ENCODE data around the gene RPSA. TPM values are rescaled to one million over a fixed set of nuclear protein-coding genes. Genes with fewer than 3 reads are reported as not detected.

RPSA gene
- total and polyA plus RNA-seq, 2 donors from 2014 or later, result 806 to 1,249 TPM

DNA sequence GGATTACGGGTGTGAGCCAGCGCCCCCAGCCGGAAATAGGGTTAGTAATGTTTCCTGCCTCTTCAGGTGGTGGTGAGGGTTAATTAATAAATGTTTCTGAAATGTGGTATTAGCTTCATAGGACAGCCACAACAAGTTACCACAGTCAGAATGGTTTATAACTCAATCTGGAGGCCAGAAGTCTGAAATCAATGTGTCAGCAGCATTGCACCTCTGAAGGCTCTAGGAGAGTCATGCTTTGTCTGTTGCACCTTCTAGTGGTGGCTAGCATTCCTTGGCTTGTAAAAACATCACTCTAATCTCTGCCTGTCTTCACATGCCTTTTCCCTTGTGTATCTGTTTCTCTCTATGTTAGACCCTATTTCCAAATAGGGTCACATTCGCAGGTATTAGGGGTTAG lies 7.8 kb upstream of the RPSA start:
- DNase-seq (no peak), FAIRE-seq (no peak)
- no peak for TF ChIP-seq CTCF (IDR thresholded peaks at IDR 0.05; ENCODE audit: borderline replicate concordance, extremely low read depth, insufficient read depth)
- intact Hi-C loops (cut with DNase I), result no loop called here
- Histone ChIP-seq H3K9me3 (ENCODE audit: control insufficient read depth in 2 of 3, insufficient read depth in 1 of 3, low read length in 3 of 3) (no peaks in the 10 kb centered on the region), H3K4me3 (ENCODE audit: low read length in 3 of 3) (no peak overlapping the region), H3K4me1 (ENCODE audit: control insufficient read depth in 2 of 3, insufficient read depth in 2 of 3, low read depth in 1 of 3, low read length in 3 of 3) (no peaks in the 10 kb centered on the region), H3K36me3 (ENCODE audit: control insufficient read depth in 2 of 3, insufficient read depth in 3 of 3, low read length in 3 of 3) (peaks cover 3 to 29% (median 18%) of the 10 kb centered on the region in 3 donors), H3K9ac (ENCODE audit: low read length in 3 of 3) (no peak overlapping the region), H3K27me3 (ENCODE audit: control insufficient read depth, insufficient read depth, low read length) (no peaks in the 10 kb centered on the region), H3K27ac (ENCODE audit: low read depth in 2 of 2, low read length in 2 of 2) (no peak overlapping the region)

DNA sequence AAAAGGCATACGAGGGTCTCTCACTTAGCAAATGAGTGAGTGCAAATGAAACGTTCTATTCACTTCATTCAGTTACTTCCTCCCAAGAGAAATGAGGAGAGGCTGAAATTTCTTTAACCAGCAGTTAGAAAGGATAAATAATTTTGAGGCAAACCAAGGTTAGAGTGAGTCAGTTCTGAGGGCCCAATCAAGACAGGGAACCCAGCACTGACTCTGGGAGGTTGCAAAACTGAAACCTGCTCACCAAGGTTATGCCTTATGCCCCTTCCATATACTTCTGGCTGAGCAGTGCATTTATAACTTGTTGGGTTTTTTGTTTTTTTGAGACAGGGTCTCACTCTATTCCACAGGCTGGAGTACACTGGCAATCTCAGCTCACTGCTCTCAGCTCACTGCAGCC lies 4.5 kb upstream of the RPSA start:
- H3K27ac ChIP-seq (ENCODE audit: low read depth in 2 of 2, low read length in 2 of 2), result no peak overlapping the region
- H3K4me1 ChIP-seq (ENCODE audit: control insufficient read depth in 2 of 3, insufficient read depth in 2 of 3, low read depth in 1 of 3, low read length in 3 of 3), result no peaks in the 10 kb centered on the region
- no peak overlapping the region for H3K4me3 ChIP-seq (ENCODE audit: low read length in 3 of 3)
- no peaks in the 10 kb centered on the region for H3K27me3 ChIP-seq (ENCODE audit: control insufficient read depth, insufficient read depth, low read length)
- no peaks in the 10 kb centered on the region for H3K9me3 ChIP-seq (ENCODE audit: control insufficient read depth in 2 of 3, insufficient read depth in 1 of 3, low read length in 3 of 3)
- intact Hi-C loops (cut with DNase I), result no loop called here
- H3K36me3 ChIP-seq (ENCODE audit: control insufficient read depth in 2 of 3, insufficient read depth in 3 of 3, low read length in 3 of 3), result peaks cover 0 to 7% (median 3%) of the 10 kb centered on the region in 3 donors
- DNase-seq (no peak), FAIRE-seq (no peak)
- TF ChIP-seq CTCF (IDR thresholded peaks at IDR 0.05; ENCODE audit: borderline replicate concordance, extremely low read depth, insufficient read depth), result no peak
- H3K9ac ChIP-seq (ENCODE audit: low read length in 3 of 3), result no peak overlapping the region

DNA sequence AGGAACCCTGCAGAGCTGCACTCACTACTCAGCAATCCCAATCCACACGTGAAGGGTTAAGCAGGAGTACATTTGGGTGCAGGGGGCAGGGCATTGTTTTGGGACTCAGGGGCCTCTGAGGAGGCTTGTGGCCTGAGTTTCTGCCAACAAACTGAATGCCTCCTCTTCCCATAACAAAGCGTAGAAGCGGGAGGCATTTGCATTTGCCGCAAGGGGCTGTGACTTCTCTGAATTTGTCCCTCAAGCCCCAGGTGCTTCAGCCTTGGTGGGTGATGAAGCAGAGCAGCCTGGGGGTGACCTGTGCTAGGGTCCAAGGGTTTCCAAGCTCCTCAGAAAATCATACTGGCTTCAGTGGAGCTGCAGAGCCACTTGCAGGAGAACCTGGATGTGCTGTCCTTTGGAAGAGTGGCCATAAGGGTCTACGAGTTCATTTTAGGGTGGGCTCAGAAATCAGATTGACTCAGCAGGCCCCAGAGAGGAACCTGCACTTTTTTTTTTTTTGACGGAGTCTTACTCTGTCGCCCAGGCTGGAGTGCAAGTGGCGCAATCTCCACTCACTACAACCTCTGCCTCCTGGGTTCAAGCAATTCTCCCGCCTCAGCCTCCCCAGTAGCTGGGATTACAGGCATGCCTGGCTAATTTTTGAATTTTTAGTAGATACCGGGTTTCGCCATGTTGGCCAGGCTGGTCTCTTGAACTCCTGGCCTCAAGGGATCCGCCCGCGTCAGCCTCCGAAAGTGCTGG lies 1.4 kb upstream of the RPSA start:
- no peak for FAIRE-seq
- no peak overlapping the region for H3K4me3 ChIP-seq (ENCODE audit: low read length in 3 of 3)
- TF ChIP-seq CTCF (IDR thresholded peaks at IDR 0.05; ENCODE audit: borderline replicate concordance, extremely low read depth, insufficient read depth), result no peak
- no peak overlapping the region for H3K27ac ChIP-seq (ENCODE audit: low read depth in 2 of 2, low read length in 2 of 2)
- no peak for DNase-seq
- no peaks in the 10 kb centered on the region for H3K9me3 ChIP-seq (ENCODE audit: control insufficient read depth in 2 of 3, insufficient read depth in 1 of 3, low read length in 3 of 3)
- H3K27me3 ChIP-seq (ENCODE audit: control insufficient read depth, insufficient read depth, low read length), result no peaks in the 10 kb centered on the region
- H3K36me3 ChIP-seq (ENCODE audit: control insufficient read depth in 2 of 3, insufficient read depth in 3 of 3, low read length in 3 of 3), result peaks cover 3 to 13% (median 6%) of the 10 kb centered on the region in 3 donors
- intact Hi-C loops (cut with DNase I), result no loop called here
- peaks cover 4 to 13% (median 4%) of the 10 kb centered on the region in 3 donors for H3K4me1 ChIP-seq (ENCODE audit: control insufficient read depth in 2 of 3, insufficient read depth in 2 of 3, low read depth in 1 of 3, low read length in 3 of 3)
- no peak overlapping the region for H3K9ac ChIP-seq (ENCODE audit: low read length in 3 of 3)

Measured in kidney (tissue), 14 donors.